ENCODE results near the gene ZFPM1.

The ZFPM1 gene

GRCh38 chr16:88545781-88546180 is 92.7 kb downstream of the ZFPM1 start:
- TF ChIP-seq CTCF (conservative IDR thresholded peaks at IDR 0.05; ENCODE audit: low read depth, low read length): no peak
- Histone ChIP-seq H3K27me3 (ENCODE audit: insufficient read depth, low read depth) (peaks cover 78% of the 10 kb centered on the region), H2AFZ (ENCODE audit: low read depth) (no peak overlapping the region), H3K4me1 (ENCODE audit: low read depth, poor library complexity, severe bottlenecking) (no peaks in the 10 kb centered on the region), H3K36me3 (ENCODE audit: insufficient read depth) (no peaks in the 10 kb centered on the region), H3K4me2 (no peak overlapping the region), H4K20me1 (ENCODE audit: insufficient read depth) (no peaks in the 10 kb centered on the region), H3K79me2 (ENCODE audit: insufficient read depth, low read depth) (no peaks in the 10 kb centered on the region), H3K4me3 (IDR thresholded peaks at IDR 0.05; ENCODE audit: insufficient read depth, low read depth, low read length) (no peak overlapping the region), H3K9ac (no peak overlapping the region), H3K27ac (no peak overlapping the region)

GRCh38 chr16:88548131-88548874 is 95.2 kb downstream of the ZFPM1 start:
- Histone ChIP-seq H4K20me1 (ENCODE audit: insufficient read depth) (no peaks in the 10 kb centered on the region), H3K4me1 (ENCODE audit: low read depth, poor library complexity, severe bottlenecking) (peaks cover 14% of the 10 kb centered on the region), H2AFZ (ENCODE audit: low read depth) (no peak overlapping the region), H3K4me2 (no peak overlapping the region), H3K79me2 (ENCODE audit: insufficient read depth, low read depth) (no peaks in the 10 kb centered on the region), H3K4me3 (IDR thresholded peaks at IDR 0.05; ENCODE audit: insufficient read depth, low read depth, low read length) (no peak overlapping the region), H3K9ac (no peak overlapping the region), H3K27me3 (ENCODE audit: insufficient read depth, low read depth) (peaks cover 58% of the 10 kb centered on the region), H3K27ac (no peak overlapping the region), H3K36me3 (ENCODE audit: insufficient read depth) (no peaks in the 10 kb centered on the region)
- no peak for TF ChIP-seq CTCF (conservative IDR thresholded peaks at IDR 0.05; ENCODE audit: low read depth, low read length)

- Histone ChIP-seq H4K20me1 (ENCODE audit: insufficient read depth) (no peaks in the 10 kb centered on the region), H3K4me2 (no peak overlapping the region), H3K27ac (no peak overlapping the region)
Measured at GRCh38 chr16:88548985-88549384, 95.9 kb downstream of the ZFPM1 start.

GRCh38 chr16:88549671-88550245 is 96.7 kb downstream of the ZFPM1 start:
- Histone ChIP-seq H3K4me2 (no peak overlapping the region), H3K36me3 (ENCODE audit: insufficient read depth) (no peaks in the 10 kb centered on the region), H3K9ac (no peak overlapping the region), H2AFZ (ENCODE audit: low read depth) (no peak overlapping the region), H3K79me2 (ENCODE audit: insufficient read depth, low read depth) (no peaks in the 10 kb centered on the region), H3K27ac (no peak overlapping the region), H4K20me1 (ENCODE audit: insufficient read depth) (no peaks in the 10 kb centered on the region), H3K27me3 (ENCODE audit: insufficient read depth, low read depth) (peaks cover 45% of the 10 kb centered on the region), H3K4me1 (ENCODE audit: low read depth, poor library complexity, severe bottlenecking) (peaks cover 25% of the 10 kb centered on the region), H3K4me3 (IDR thresholded peaks at IDR 0.05; ENCODE audit: insufficient read depth, low read depth, low read length) (no peak overlapping the region)
- no peak for TF ChIP-seq CTCF (conservative IDR thresholded peaks at IDR 0.05; ENCODE audit: low read depth, low read length)

More at GRCh38 chr16:88548985-88549384, 95.9 kb downstream of the ZFPM1 start:
- Histone ChIP-seq H3K9ac (no peak overlapping the region), H3K27me3 (ENCODE audit: insufficient read depth, low read depth) (peaks cover 52% of the 10 kb centered on the region), H3K79me2 (ENCODE audit: insufficient read depth, low read depth) (no peaks in the 10 kb centered on the region), H3K36me3 (ENCODE audit: insufficient read depth) (no peaks in the 10 kb centered on the region), H3K4me1 (ENCODE audit: low read depth, poor library complexity, severe bottlenecking) (peaks cover 21% of the 10 kb centered on the region), H3K4me3 (IDR thresholded peaks at IDR 0.05; ENCODE audit: insufficient read depth, low read depth, low read length) (no peak overlapping the region), H2AFZ (ENCODE audit: low read depth) (no peak overlapping the region)
- no peak for TF ChIP-seq CTCF (conservative IDR thresholded peaks at IDR 0.05; ENCODE audit: low read depth, low read length)
